GM18867 (cell line): ENCODE data around the gene CATSPER1.
A peak's percentile ranks its signal among the peaks of the same experiment; 100 is the strongest.

ENCODE experiments used
- ATAC-seq: cut with Tn5 transposase; IDR thresholded peaks from one replicate; pipeline ENCODE4 v1.9.1; 2021; ENCODE audit warnings: mild to moderate bottlenecking, moderate library complexity; ENCODE audit not compliant: unreplicated experiment

The CATSPER1 gene

GRCh38 chr11:66006134-66006890 is 20.0 kb downstream of the CATSPER1 start:
- ATAC-seq, result no peak

DNA sequence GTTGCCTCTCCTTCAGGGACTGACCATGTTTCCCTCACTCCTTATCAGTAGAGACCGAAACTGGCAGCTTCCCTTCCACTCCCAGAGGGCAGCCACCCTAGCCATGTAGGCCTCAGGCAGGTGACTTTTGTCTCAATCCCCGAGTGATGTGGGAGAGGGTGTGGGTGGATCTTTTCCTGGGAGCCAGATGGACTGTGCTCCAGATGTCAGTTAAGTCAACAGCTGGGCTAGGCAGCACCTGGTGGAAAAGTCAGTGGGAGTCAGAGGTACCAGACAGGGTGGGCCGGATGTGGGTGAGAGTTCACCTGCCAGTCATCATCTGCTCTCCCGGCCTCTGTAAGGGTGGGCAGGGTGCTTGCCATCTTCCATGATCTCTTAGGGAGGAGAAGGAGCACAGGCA is 22.1 kb downstream of the CATSPER1 start:
- no peak for ATAC-seq

- no peak for ATAC-seq
These were observed 23.0 kb downstream of the CATSPER1 start for GRCh38 chr11:66003291-66003690.

GRCh38 chr11:66002648-66003225 is 23.5 kb downstream of the CATSPER1 start:
- ATAC-seq, result peak; percentile 55

- ATAC-seq, result peak; percentile 66
These were observed 24.2 kb downstream of the CATSPER1 start, which contains the start of the genes BANF1 and EIF1AD for GRCh38 chr11:66001942-66002647. Gene BANF1, plus strand, starts transcription at chr11:66002503. Its CDS starts 748 bp downstream, at chr11:66003251. Gene EIF1AD, minus strand, starts transcription at chr11:66002157. Its CDS starts 1,768 bp downstream, at chr11:66000389.

GRCh38 chr11:65997286-65997685 is 29.0 kb downstream of the CATSPER1 start:
- no peak for ATAC-seq

DNA sequence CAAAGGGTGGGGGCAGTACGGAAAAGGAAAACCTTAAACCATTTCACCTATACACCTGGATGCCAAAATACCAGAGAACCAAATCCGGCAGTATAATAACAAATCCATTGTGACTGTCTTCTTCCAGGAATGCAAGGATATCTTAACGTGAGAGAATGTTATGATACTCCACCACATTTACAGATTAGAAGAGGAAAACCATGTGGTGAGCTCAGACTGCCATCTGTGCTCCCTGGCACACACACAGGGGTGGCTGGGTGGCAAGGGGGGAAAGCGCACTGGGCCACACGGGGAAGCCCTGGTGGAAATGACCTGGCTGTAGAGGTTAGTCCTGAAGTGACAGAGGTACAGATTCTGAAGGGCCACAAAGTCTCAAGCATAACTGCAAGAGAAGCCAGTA is 34.2 kb downstream of the CATSPER1 start:
- no peak for ATAC-seq

DNA sequence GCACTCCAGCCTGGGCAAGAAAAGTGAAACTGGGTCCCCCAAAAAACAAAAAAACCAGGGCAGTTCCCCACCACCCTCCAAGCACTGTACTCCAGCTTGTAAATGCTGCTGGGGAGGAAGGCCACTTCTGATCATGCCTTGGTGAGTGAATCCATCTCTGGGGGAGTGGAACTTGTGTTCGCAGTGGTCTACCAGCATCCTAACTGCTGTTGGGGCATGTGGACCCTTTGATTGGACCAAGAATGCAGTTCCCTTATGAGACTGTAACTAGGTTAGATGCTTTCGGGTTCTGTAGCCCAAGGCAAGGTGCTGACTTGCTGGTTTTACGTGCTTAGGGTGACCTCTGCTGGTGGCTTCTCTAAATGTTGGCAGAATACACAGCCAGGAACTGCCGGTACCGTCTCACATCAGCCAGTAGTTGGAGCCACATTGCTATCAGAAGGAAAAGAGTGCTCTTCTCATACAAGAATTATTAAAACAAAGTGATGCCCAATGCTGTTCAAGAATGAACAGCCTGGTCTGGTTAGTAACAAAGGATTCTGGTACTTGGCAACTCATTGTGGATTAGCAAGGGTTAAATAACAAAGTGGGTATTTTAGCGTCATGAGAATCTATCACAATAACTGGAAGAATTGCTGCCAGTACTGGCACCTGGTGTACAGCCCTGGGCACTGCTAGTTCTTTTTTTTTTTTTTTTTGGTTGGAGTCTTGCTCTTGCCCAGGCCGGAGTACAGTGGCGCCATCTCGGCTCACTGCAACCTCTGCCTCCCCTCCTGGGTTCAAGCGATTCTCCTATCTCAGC is 37.3 kb downstream of the CATSPER1 start:
- ATAC-seq, result peak; percentile 93

DNA sequence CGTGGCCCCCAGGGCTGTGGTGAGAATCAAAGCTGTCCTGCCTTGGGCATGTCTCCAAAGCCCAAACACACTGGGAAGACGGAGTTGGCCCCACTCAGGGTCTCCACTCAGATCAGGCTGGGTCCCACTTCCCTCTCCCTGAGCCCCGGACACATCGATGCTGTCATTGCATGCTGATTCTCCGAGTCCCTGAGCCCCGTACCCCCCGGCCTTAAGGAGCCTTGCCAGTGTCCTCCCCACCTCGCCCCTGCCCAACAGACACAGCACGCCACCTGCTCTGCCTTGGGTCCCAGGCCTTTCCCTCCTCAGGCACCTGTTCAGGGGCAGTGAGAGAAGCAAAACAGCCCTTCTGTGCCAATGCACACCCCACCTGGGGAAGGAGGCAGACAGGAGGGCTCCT is 38.9 kb downstream of the CATSPER1 start:
- ATAC-seq, result no peak

DNA sequence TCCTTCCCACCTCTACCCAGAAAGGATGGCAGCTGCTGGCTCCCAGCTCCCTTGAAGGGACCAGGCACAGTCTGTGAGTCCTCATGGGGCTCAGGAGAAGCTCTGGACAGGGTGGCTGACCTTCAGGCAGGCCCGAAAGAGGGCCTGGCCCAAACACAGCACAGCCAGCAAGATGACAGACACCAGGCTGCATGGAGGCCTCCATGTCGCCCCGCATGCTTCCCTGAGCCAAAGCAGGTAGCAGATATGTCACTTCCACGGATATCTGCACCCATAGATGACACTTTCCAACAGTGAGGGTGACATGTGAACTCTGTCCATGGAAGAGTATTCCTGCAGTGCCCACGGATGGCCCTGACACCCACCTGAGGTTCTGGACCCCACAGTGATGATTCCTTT is 42.7 kb downstream of the CATSPER1 start:
- ATAC-seq, result no peak

- no peak for ATAC-seq
These were observed 43.3 kb downstream of the CATSPER1 start for GRCh38 chr11:65982824-65983588.

- no peak for ATAC-seq
These were observed 44.1 kb downstream of the CATSPER1 start for GRCh38 chr11:65981972-65982823.

DNA sequence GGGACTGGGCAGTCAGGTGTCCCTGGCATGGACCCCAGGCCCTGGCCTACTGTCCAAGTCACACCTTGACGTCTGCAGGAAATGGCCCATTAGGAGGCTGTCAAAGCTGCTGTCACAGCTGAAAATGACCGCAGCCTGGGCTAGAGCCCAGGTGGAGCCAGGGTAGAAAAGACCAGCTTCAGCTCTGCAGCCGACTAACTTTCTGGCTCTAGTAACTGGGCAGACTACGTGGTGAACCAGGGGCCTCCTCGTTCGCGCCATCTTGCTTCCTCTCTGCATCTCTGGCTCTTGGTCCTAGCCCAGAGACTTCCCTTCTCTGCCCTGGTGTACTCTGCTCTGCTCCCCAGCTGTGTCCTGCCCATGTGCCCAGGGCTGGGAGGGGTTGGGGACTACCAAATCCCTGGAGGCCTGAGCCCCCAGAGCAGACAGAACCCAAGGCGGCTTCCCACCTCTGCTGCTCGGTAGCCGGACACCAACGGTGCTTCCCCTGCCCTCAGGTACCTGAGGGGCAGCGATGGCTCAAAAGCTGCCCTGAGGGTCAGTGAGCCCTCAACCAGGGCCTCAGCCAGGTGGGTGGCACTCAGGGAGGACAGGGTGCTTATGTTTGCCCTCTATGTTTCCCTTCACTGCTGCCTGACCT is 45.1 kb downstream of the CATSPER1 start:
- no peak for ATAC-seq

- ATAC-seq, result no peak
These were observed 47.0 kb downstream of the CATSPER1 start for GRCh38 chr11:65979261-65979759.

DNA sequence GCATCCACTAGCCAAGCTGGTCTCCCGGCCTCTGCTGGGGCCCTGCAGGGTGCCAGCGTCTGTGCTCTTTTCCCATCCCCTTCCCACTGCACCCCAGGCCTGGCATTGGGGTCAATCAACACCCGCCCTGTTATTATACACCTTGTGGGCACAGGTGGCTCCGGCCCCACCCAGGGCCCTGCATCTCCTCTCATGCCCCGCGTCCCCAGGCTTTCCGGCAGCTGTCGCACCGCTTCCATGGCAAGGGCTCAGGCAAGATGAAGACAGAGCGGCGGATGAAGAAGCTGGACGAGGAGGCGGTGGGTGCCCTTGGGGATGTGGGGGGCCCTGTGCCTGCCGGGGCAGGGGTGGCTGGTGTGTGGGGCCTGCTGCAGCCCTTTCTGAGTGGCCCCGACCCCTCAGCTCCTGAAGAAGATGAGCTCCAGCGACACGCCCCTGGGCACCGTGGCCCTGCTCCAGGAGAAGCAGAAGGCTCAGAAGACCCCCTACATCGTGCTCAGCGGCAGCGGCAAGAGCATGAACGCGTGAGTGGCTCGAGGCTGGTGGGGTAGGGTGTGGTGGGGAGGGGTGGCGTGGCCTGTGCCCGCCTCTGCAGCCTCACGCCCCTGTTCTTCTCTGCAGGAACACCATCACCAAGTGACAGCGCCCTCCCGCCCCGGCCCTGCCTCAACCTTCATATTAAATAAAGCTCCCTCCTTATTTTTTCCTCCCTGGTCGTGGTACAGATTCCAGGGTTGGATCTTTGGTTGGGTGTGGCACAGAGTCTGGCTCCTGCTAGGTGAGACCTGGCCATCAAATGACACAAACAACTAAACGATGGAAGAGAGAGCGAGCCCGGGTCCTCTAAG is 47.7 kb downstream of the CATSPER1 start:
- ATAC-seq, result no peak

DNA sequence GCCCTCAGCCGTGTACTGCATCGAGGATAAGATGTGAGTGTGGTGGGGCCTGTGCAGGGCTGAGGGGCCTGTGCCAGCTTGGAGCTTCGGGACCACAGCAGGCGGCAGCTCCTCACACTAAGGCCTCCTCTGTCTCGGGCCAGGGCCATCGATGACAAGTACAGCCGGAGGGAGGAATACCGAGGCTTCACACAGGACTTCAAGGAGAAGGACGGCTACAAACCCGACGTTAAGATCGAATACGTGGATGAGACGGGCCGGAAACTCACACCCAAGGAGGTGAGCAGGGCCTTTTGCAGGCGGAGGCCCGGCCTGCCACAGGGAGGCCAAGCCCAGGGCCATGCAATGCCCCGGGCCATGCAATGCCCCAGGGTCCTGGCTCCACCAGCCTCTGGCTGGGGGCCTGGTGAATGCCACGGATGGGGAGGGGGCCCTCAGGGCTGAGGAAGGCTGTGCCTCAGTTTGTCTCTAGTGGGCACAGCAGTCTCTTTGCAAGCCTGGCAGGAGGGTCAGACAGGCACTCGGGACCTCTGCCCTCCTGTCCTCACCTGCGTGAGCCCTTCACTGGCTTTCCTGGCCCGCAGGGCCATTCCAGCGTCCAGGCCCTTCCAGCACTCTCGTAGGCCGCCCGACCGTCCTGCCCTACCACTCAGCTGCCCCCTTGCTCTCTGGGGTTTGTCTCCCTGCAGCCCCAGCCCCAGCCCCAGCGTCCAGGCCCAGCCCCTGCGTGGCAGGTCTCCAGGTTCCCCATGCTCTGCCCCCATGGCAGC is 48.5 kb downstream of the CATSPER1 start:
- ATAC-seq, result no peak
